Activated naive CD8-positive, alpha-beta T cell treated with anti-CD3 and anti-CD28 coated beads, Interleukin-2, amount 10 ng/mL, durations not matched to agents 7 days and 5 days (primary cell): ENCODE data around the gene TMEM116. TPM values are rescaled to one million over a fixed set of nuclear protein-coding genes. Genes with fewer than 3 reads are reported as not detected.
"Not testable (repeated sequence)": the region's sequence is repeated elsewhere in the genome, so short reads cannot be mapped to it uniquely, and the experiment has no call there.

Experiments used
- ATAC-seq: fragments of 150-1000 bp; cut with Tn5 transposase; one replicate; pipeline ENCODE4 v1.10.0; 2021; ENCODE audit warnings: low read depth, moderate library complexity
- POLR2A ChIA-PET: fragments of 350-600 bp; sonication (Branson Sonifier 250); formaldehyde crosslinking; loops from one replicate; lab custom pipeline; 2021; ENCODE audit warnings: antibody characterized with exemption; lab: Charles Lee
- DNase-seq: peaks from one replicate; pipeline ENCODE4 v3.0.0; 2021
- H3K27ac Mint-ChIP-seq: one replicate; pipeline ENCODE4 v1.8.0; 2022; ENCODE audit warnings: mild to moderate bottlenecking, mixed read lengths
- H3K27me3 Mint-ChIP-seq: one replicate; pipeline ENCODE4 v1.8.0; 2022; ENCODE audit warnings: mild to moderate bottlenecking, moderate library complexity, mixed read lengths
- H3K36me3 Mint-ChIP-seq: one replicate; pipeline ENCODE4 v1.8.0; 2021; ENCODE audit warnings: mild to moderate bottlenecking, mixed read lengths
- H3K4me1 Mint-ChIP-seq: one replicate; pipeline ENCODE4 v1.8.0; 2021; ENCODE audit warnings: mixed read lengths
- H3K4me3 Mint-ChIP-seq: one replicate; pipeline ENCODE4 v1.8.0; 2022; ENCODE audit warnings: mild to moderate bottlenecking, moderate library complexity, mixed read lengths
- H3K9me3 Mint-ChIP-seq: one replicate; pipeline ENCODE4 v1.8.0; 2021; ENCODE audit warnings: mixed read lengths
- total RNA-seq, 2 experiments: library from RNA; stranded (reverse); gene quantifications; one replicate each; pipeline ENCODE4 v1.2.3, GENCODE V29; 2021

Gene TMEM116
- total RNA-seq, 2 experiments from 2014 or later: 23.4 to 26.2 TPM

DNA sequence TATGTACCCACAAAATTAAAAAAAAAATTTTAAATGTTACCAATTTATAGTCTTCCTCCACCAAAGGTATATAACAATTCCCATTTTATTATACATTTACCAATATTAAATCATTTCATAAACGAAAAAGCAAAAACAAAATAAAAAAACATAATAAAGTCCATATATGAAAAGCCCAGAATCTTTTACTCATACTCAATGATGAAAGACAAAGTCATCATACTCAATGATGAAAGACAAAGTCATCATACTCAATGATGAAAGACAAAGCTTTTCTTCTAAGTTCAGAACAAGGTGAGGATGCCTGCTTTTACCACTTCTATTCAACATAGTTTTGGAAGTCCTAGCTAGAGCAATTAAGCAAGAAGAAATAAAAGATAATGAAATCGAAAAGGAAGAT lies 28.1 kb downstream of the TMEM116 start:
- peaks cover 1% of the 10 kb centered on the region for H3K4me1 Mint-ChIP-seq
- POLR2A ChIA-PET: no interaction called here
- H3K36me3 Mint-ChIP-seq: peaks cover 15% of the 10 kb centered on the region

DNA sequence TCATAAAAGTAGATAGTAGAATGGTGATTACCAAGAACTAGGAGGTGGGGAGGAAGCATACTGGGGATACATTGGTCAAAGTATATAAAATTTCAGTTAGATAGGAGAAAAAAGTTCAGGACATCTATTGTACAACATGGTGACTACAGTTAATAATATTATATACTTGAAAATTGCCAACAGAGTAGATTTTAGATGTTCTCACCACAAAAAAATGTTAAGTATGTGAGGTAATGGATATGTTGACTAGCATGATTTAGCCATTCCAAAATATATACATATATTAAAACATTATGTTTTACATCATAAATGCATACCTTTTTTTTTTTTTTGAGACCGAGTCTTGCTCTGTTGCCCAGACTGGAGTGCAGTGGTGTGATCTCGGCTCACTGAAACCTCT lies 31.0 kb downstream of the TMEM116 start:
- POLR2A ChIA-PET: no interaction called here
- ATAC-seq: no peak
- Mint-ChIP-seq H3K27me3 (no peaks in the 10 kb centered on the region), H3K27ac (no peak overlapping the region), H3K4me1 (peaks cover 8% of the 10 kb centered on the region), H3K9me3 (no peaks in the 10 kb centered on the region), H3K4me3 (no peak overlapping the region), H3K36me3 (peaks cover 6% of the 10 kb centered on the region)
- no peak for DNase-seq

More for the DNA sequence above, 28.1 kb downstream of the TMEM116 start:
- DNase-seq (no peak), ATAC-seq (no peak)
- Mint-ChIP-seq H3K4me3 (no peak overlapping the region), H3K9me3 (no peaks in the 10 kb centered on the region), H3K27me3 (no peaks in the 10 kb centered on the region), H3K27ac (no peak overlapping the region)

DNA sequence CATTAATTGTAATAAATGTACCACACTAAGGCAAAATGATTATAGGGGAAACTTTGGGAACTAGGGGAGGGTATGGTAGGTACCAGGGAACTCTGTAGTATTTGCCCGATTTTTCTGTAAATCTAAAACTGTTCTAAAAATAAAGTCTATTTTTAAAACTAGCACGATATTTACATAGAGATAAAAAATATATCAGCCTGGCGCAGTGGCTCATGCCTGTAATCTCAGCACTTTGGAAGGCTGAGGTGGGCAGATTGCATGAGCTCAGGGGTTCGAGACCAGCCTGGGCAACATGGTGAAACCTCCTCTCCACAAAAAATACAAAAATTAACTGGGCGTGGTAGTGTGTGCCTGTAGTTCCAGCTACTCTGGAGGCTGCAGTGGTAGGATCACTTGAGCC lies 32.4 kb downstream of the TMEM116 start:
- no peak for ATAC-seq
- Mint-ChIP-seq H3K27ac (no peak overlapping the region), H3K27me3 (no peaks in the 10 kb centered on the region), H3K36me3 (peaks cover 6% of the 10 kb centered on the region), H3K4me3 (no peak overlapping the region), H3K9me3 (no peaks in the 10 kb centered on the region), H3K4me1 (peaks cover 11% of the 10 kb centered on the region)
- DNase-seq: no peak
- POLR2A ChIA-PET: interaction anchor here (1.2 kb wide), 1 partner anchor 32 kb away, joined by 6 read pairs; the partner anchor contains the start of genes ERP29 and TMEM116

GRCh38 chr12:111978545-111978944 lies 34.4 kb downstream of the TMEM116 start:
- Mint-ChIP-seq H3K9me3 (no peaks in the 10 kb centered on the region), H3K36me3 (peaks cover 3% of the 10 kb centered on the region), H3K27me3 (no peaks in the 10 kb centered on the region), H3K4me3 (no peak overlapping the region), H3K4me1 (peaks cover 12% of the 10 kb centered on the region), H3K27ac (no peak overlapping the region)
- DNase-seq: no peak
- POLR2A ChIA-PET: no interaction called here
- ATAC-seq: no peak

- ATAC-seq (no peak), DNase-seq (no peak)
- Mint-ChIP-seq H3K27me3 (no peaks in the 10 kb centered on the region), H3K4me3 (no peak overlapping the region), H3K36me3 (peaks cover 9% of the 10 kb centered on the region), H3K27ac (no peak overlapping the region), H3K9me3 (no peaks in the 10 kb centered on the region), H3K4me1 (peaks cover 12% of the 10 kb centered on the region)
- POLR2A ChIA-PET: no interaction called here
Measured at GRCh38 chr12:111976860-111977259, 36.1 kb downstream of the TMEM116 start.

DNA sequence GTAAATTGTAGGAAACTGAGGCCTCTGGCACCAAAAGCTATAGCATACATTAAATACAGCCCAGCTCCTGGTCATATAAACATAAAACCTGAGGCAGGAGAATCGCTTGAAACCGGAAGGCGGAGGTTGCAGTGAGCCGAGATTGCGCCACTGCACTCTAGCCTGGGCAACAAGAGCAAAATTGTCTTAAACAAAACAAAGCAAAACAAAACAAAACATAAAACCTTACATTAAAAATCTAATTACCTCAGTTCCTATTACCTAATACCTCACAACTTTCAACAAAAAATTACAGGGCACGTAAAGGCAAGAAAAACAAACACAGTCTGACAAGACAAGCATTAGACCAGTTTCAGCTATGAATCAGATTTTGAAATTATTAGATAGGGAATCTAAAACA lies 36.7 kb downstream of the TMEM116 start:
- Mint-ChIP-seq H3K9me3 (no peaks in the 10 kb centered on the region), H3K4me1 (peaks cover 12% of the 10 kb centered on the region), H3K4me3 (no peak overlapping the region), H3K36me3 (peaks cover 11% of the 10 kb centered on the region), H3K27ac (no peak overlapping the region), H3K27me3 (no peaks in the 10 kb centered on the region)
- DNase-seq: no peak
- no peak for ATAC-seq
- POLR2A ChIA-PET: no interaction called here

DNA sequence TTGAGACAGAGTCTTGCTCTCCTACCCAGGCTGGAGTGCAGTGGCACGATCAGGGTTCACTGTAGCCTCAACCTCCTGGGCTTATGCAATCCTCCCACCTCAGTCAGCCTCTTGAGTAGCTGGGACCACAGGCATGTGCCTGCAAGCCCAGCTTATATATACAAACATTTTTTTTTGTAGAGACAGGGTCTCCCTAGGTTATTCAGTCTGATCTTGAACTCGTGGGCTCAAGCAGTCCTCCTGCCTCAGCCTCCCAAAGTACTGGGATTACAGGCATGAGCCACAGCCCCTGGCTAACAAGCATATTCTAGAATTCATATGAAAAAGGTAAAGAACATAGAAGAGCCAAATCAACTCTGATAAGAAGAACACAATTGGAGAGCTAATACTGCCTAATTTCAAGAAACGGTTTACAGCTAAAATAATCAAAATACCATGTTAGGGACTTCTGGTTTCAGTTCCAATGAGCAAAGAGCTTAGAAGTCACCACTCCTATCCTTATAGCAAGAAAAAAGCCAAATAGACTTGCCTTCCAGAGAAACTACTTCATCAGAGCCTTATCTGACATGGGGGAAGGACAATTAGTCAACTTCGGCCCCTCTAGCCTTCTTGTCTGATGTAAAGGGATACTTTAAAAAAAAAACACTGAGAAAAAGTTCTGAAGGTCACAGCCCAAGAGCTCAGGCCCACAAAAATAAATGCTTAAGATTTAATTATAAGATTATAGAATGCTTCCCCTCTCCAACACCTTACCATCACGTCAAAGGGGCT lies 37.6 kb downstream of the TMEM116 start:
- Mint-ChIP-seq H3K4me1 (peaks cover 12% of the 10 kb centered on the region), H3K27ac (no peak overlapping the region), H3K4me3 (no peak overlapping the region), H3K9me3 (peaks cover 3% of the 10 kb centered on the region), H3K36me3 (peaks cover 15% of the 10 kb centered on the region), H3K27me3 (no peaks in the 10 kb centered on the region)
- POLR2A ChIA-PET: no interaction called here
- ATAC-seq (no peak), DNase-seq (no peak)

DNA sequence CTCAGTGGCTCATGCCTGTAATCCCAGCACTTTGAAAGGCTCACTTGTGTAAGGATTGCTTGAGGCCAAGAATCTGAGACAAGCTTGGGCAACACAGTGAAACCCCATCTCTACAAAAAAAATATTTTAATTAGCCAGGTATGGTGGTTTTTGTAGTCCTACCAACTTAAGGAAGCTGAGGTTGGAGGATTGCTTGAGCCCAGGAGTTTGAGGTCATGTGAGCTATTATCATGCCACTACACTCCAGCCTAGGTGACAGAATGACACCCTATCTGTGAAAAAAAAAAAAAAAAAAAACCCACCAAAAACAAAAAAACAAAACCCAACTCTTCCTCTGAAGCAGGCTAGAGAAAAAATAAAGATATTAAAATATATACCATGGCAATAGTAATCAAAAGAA lies 41.2 kb downstream of the TMEM116 start:
- Mint-ChIP-seq H3K27ac (no peak overlapping the region), H3K4me3 (no peak overlapping the region), H3K9me3 (peaks cover 3% of the 10 kb centered on the region), H3K27me3 (no peaks in the 10 kb centered on the region), H3K4me1 (peaks cover 10% of the 10 kb centered on the region), H3K36me3 (peaks cover 26% of the 10 kb centered on the region)
- no peak for ATAC-seq
- no peak for DNase-seq
- POLR2A ChIA-PET: interaction anchor here (0.6 to 0.7 kb wide), 2 partner anchors 21 to 261 kb away, joined by 3 read pairs; no protein-coding TSS in a partner anchor

DNA sequence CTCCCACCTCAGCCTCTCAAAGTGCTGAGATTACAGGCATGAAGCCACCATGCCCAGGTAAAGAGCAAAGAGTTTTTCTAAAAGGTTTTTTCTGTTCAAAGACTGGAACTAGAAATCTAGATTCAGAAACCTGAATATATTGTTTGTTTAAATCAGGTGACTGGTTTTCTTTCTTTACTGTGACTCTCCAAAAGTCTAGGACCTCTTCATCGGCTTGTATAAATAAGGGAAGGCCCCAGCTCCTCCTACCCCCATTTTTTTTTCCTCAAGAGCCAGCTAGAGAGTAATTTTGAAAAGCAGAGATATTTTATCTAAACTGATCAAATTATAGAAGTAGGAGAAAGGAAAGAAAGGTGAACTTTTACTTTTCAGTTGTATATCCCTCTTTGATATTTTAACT lies 48.0 kb downstream of the TMEM116 start:
- Mint-ChIP-seq H3K27ac (no peak overlapping the region), H3K9me3 (peaks cover 9% of the 10 kb centered on the region), H3K36me3 (peaks cover 42% of the 10 kb centered on the region), H3K27me3 (no peaks in the 10 kb centered on the region), H3K4me3 (no peak overlapping the region), H3K4me1 (peaks cover 13% of the 10 kb centered on the region)
- ATAC-seq (no peak), DNase-seq (no peak)
- POLR2A ChIA-PET: interaction anchor here (1.7 kb wide), 1 partner anchor 48 kb away, joined by 9 read pairs; the partner anchor contains the start of genes ERP29 and TMEM116

- Mint-ChIP-seq H3K4me1 (peaks cover 14% of the 10 kb centered on the region), H3K9me3 (peaks cover 24% of the 10 kb centered on the region), H3K36me3 (peaks cover 58% of the 10 kb centered on the region)
- POLR2A ChIA-PET, H3K27ac Mint-ChIP-seq, H3K4me3 Mint-ChIP-seq, H3K27me3 Mint-ChIP-seq, ATAC-seq, DNase-seq: not testable (repeated sequence)
Measured at GRCh38 chr12:111959518-111959917, 53.4 kb downstream of the TMEM116 start.

- H3K27ac Mint-ChIP-seq, POLR2A ChIA-PET, H3K4me3 Mint-ChIP-seq, ATAC-seq, H3K27me3 Mint-ChIP-seq, DNase-seq: not testable (repeated sequence)
- peaks cover 10% of the 10 kb centered on the region for H3K4me1 Mint-ChIP-seq
- peaks cover 25% of the 10 kb centered on the region for H3K9me3 Mint-ChIP-seq
- peaks cover 56% of the 10 kb centered on the region for H3K36me3 Mint-ChIP-seq
Measured at GRCh38 chr12:111957224-111957623, 55.7 kb downstream of the TMEM116 start.

- Mint-ChIP-seq H3K4me1 (peaks cover 24% of the 10 kb centered on the region), H3K27me3 (no peaks in the 10 kb centered on the region), H3K9me3 (peaks cover 20% of the 10 kb centered on the region), H3K27ac (no peak overlapping the region), H3K4me3 (no peak overlapping the region), H3K36me3 (peaks cover 39% of the 10 kb centered on the region)
- DNase-seq (no peak), ATAC-seq (no peak)
- POLR2A ChIA-PET: no interaction called here
Measured at GRCh38 chr12:111954969-111955368, 58.0 kb downstream of the TMEM116 start.

- ATAC-seq (no peak), DNase-seq (no peak)
- H3K27ac Mint-ChIP-seq: no peak overlapping the region
- no peak overlapping the region for H3K4me3 Mint-ChIP-seq
- no peaks in the 10 kb centered on the region for H3K27me3 Mint-ChIP-seq
- H3K4me1 Mint-ChIP-seq: peaks cover 15% of the 10 kb centered on the region
- POLR2A ChIA-PET: no interaction called here
- H3K36me3 Mint-ChIP-seq: peaks cover 25% of the 10 kb centered on the region
- H3K9me3 Mint-ChIP-seq: peaks cover 8% of the 10 kb centered on the region
Measured at GRCh38 chr12:111953455-111953854, 59.5 kb downstream of the TMEM116 start.
